ENCODE data around the gene CRYGD.
"Not testable (repeated sequence)": the region's sequence is repeated elsewhere in the genome, so short reads cannot be mapped to it uniquely, and the experiment has no call there.

CRYGD gene

DNA sequence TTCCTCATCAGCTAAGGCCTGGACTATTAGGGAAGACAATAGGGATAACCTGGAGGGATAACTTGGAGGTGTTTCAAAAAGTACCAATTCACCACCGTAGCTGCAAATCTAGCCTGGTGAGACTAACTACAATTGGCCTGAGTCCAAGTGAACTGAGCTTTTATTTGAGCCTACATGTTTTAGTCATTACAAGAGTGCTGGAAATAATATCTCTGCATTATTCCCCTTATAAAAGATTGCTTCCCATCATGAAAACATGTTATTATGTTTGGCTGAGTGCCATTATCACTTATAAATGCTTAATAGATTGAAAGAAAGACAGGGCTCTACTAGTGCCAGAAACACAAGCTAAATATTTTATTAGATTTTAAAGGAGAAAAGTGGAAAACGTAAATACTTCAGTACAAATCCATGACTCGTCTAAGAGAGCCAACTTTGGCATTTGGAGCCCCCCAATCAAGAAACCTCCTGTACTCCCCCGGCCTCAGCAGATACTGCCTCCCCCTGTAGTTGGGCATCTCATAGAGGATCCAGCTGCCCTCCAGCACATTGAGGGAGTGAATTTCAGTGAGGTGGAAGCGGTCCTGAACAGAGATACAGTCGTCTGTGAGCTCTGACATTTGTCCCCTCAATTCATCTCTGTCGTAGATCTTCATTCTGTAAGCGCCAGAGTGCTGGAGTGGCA is 18.1 kb upstream of the CRYGD start:
- DNase-seq (ENCODE audit: low read depth) = no peak
- TF ChIP-seq, protein P1, sequence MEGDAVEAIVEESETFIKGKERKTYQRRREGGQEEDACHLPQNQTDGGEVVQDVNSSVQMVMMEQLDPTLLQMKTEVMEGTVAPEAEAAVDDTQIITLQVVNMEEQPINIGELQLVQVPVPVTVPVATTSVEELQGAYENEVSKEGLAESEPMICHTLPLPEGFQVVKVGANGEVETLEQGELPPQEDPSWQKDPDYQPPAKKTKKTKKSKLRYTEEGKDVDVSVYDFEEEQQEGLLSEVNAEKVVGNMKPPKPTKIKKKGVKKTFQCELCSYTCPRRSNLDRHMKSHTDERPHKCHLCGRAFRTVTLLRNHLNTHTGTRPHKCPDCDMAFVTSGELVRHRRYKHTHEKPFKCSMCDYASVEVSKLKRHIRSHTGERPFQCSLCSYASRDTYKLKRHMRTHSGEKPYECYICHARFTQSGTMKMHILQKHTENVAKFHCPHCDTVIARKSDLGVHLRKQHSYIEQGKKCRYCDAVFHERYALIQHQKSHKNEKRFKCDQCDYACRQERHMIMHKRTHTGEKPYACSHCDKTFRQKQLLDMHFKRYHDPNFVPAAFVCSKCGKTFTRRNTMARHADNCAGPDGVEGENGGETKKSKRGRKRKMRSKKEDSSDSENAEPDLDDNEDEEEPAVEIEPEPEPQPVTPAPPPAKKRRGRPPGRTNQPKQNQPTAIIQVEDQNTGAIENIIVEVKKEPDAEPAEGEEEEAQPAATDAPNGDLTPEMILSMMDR (conservative IDR thresholded peaks at IDR 0.05; ENCODE audit: low read depth, low read length) = no peak
- no peak overlapping the region for H3K4me3 ChIP-seq (ENCODE audit: low read length)

DNA sequence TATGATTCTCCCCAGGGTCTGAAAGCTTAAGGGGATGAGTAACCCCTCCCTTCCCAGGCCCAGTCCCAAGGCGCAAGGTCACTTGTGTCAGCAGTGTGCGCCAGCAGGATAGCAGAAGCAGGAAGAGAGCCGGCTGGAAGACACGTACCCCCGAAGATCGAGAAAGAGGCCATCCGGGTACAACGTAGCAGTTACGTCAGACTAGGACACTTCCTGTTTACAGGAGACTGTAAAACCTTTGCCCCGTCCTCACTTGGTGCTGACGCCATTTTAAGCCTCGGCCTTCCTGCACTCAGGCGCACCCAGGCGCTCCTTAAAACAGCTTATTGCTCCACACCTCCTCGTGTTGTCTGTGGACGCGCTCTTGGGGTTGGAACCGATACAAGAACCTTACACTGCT is 15.1 kb upstream of the CRYGD start:
- H3K4me3 ChIP-seq (ENCODE audit: low read length) = no peak overlapping the region
- no peak for DNase-seq (ENCODE audit: low read depth)
- TF ChIP-seq, protein P1 (conservative IDR thresholded peaks at IDR 0.05; ENCODE audit: low read depth, low read length) = no peak

DNA sequence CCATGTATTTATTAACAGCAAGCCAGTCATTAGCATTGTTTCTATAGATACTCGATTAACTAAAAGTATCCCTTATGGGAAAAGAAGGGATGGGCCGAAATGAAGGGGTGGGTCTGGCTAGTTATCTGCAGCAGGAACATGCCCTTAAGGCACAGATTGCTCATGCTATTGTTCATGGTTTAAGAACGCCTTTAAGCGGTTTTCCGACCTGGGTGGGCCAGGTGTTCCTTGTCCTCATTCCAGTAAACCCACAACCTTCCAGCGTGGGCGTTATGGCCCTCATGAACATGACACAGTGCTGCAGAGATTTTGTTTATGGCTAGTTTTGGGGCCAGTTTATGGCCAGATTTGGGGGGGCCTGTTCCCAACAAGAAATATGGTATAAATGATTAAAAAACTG is 14.0 kb upstream of the CRYGD start:
- not testable (repeated sequence) for H3K4me3 ChIP-seq (ENCODE audit: low read length); DNase-seq (ENCODE audit: low read depth)

DNA sequence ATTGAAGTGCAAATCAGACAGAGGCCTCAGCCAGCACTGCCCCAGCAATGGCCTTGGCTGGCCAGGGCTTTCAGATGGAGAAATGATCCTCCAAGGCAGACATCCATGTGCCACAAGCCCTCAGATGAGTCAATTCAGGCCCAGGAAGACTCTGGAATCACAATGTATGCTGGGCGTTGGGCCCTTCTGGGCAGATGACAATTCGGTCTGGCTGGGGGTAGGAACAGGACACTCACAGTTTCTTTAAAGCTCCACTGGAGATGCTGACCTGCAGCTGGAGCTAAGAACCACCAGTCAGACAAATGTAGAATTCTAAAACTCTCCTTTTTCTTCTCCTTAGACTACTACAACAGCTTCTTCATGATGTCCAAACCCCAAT is 12.4 kb upstream of the CRYGD start:
- H3K4me3 ChIP-seq (ENCODE audit: low read length) = no peak overlapping the region
- no peak for DNase-seq (ENCODE audit: low read depth)
- TF ChIP-seq, protein P1 (conservative IDR thresholded peaks at IDR 0.05; ENCODE audit: low read depth, low read length) = no peak

DNA sequence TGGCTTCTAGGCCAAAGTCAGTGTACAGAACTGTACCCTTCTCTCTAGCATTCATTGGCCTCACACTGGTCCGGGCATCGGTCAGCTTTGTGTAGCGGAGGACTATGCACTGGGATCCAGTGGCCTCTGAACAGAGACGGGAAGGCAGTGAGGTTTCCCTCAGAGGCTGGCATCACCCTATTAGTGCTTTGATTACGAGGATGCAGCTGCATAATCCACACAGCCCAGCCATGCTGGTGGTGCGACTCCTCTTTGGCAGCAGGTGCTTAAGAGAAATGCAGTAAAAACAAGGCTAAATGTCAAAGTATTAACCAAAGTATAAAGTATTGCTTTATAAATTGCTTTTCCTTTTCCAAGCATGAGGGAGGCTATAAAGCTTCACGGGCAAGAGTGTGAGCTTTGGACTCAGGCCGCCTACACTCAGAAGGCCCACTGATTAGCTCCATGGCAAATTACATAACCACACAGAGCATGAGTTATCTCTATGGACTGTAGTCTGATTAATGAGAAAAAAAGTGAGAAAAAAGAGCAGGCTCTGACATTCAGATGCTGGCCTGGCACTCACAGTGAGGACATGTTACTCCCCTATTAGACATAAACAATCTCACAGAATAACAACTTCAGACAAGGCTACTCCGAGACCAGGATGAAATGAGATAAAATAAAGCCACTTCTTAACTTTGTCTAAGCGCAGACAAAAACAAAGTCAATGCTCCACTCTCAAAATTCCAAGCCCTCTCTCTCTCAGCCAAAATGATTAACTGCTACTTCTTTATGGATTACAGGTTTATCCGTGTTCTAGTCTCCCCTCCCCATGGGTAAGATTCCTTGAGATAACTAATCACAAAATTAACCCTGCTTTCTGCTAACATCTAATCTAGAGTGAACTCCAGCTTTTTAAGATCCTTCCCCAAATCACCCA is 11.7 kb upstream of the CRYGD start:
- TF ChIP-seq, protein P1 (conservative IDR thresholded peaks at IDR 0.05; ENCODE audit: low read depth, low read length) = no peak
- H3K4me3 ChIP-seq (ENCODE audit: low read length) = no peak overlapping the region
- DNase-seq (ENCODE audit: low read depth) = no peak

DNA sequence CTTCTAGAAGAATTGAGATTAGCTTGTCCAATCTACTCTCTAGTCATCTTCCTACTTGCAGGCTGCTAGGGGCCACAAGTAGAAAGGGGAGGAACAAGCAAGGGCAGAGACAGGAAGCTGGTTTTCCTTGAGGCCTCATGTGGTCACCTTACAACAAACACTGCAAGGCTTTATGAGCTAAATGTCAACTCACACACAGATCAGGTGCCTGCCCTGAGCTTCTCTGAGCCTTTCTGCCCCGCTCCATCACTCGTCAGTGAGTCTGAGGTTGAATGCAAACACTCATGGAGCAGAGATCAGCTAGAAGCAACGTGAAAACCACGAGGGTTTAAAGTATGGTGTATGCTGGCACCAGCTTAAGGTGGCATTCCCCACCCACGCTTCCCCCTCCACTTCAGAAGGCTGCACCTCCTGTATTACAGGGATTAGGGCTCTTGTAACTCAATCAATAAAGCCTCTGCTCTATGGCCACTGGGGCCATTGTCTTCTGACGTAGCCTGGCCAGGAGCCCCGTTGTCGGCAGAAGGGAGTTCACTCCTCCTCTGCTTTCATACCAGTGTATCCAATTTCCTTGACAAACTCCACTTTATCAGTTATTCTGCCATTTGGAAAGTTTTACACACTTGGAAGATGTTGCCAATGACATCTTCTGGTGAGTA is 10.7 kb upstream of the CRYGD start:
- H3K4me3 ChIP-seq (ENCODE audit: low read length) = no peak overlapping the region
- peak; percentile 54 for DNase-seq (ENCODE audit: low read depth)
- TF ChIP-seq, protein P1 (conservative IDR thresholded peaks at IDR 0.05; ENCODE audit: low read depth, low read length) = no peak

DNA sequence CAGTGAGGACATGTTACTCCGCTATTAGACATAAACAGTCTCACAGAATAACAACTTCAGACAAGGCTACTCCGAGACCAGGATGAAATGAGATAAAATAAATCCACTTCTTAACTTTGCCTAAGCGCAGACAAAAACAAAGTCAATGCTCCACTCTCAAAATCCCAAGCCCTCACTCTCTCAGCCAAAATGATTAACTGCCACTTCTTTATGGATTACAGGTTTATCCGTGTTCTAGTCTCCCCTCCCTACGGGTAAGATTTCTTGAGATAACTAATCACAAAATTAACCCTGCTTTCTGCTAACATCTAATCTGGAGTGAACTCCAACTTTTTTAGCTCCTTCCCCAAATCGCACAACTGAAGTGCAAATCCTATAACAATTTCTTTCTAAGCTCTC is 6.4 kb upstream of the CRYGD start:
- TF ChIP-seq, protein P1 (conservative IDR thresholded peaks at IDR 0.05; ENCODE audit: low read depth, low read length) = no peak
- no peak for DNase-seq (ENCODE audit: low read depth)
- H3K4me3 ChIP-seq (ENCODE audit: low read length) = no peak overlapping the region

Measured in retinal pigment epithelial cell (primary cell).